H1 (cell line): Measurements from ENCODE around the gene LAMC1. TPM values are rescaled to one million over a fixed set of nuclear protein-coding genes. Genes with fewer than 3 reads are reported as not detected.

Source experiments
- CTCF ChIA-PET: fragments of 300-600 bp; sonication (Branson Sonifier 250); formaldehyde crosslinking; loops from one replicate; lab custom pipeline; 2021; ENCODE audit not compliant: partially characterized antibody; lab: Charles Lee
- POLR2A ChIA-PET: fragments of 300-600 bp; sonication (Branson Sonifier 250); formaldehyde crosslinking; loops from one replicate; lab custom pipeline; 2021; ENCODE audit warnings: inconsistent platforms; ENCODE audit not compliant: partially characterized antibody; lab: Charles Lee
- DNase-seq, 2 experiments: peaks; one replicate each; pipeline versions ENCODE4 v3.0.0 to v3.0.0-alpha.2; 2010 to 2022; ENCODE audit warnings: low spot score in 2 of 2, low read depth in 1 of 2, mixed read lengths in 1 of 2
- FAIRE-seq: peaks from 2 replicates; lab custom pipeline; 2011; peaks lifted over from hg19 to GRCh38; lab: Jason Lieb, UNC
- H2AFZ ChIP-seq: 2 replicates; pipeline ENCODE4 v1.8.1; 2012; ENCODE audit warnings: low read length, inconsistent platforms
- H2AK5ac ChIP-seq: 2 replicates; pipeline ENCODE4 v1.6.1; 2013; ENCODE audit warnings: low read depth, low read length
- H2BK120ac ChIP-seq: replicated peaks from 2 replicates; pipeline ENCODE3; 2013; ENCODE audit warnings: low read depth, low read length, inconsistent platforms
- H2BK12ac ChIP-seq: 2 replicates; pipeline ENCODE4 v1.6.1; 2013; ENCODE audit warnings: low read depth, low read length
- H2BK15ac ChIP-seq: 2 replicates; pipeline ENCODE4 v1.6.1; 2013; ENCODE audit warnings: low read length
- H2BK20ac ChIP-seq: 2 replicates; pipeline ENCODE4 v1.6.1; 2013; ENCODE audit warnings: low read length
- H2BK5ac ChIP-seq: 2 replicates; pipeline ENCODE4 v1.6.1; 2013; ENCODE audit warnings: low read depth, low read length
- H3K14ac ChIP-seq: 2 replicates; pipeline ENCODE4 v1.6.1; 2013; ENCODE audit warnings: inconsistent platforms; ENCODE audit not compliant: insufficient read length
- H3K18ac ChIP-seq: 2 replicates; pipeline ENCODE4 v1.6.1; 2013; ENCODE audit warnings: low read length; ENCODE audit errors: extremely low read depth
- H3K23ac ChIP-seq: 2 replicates; pipeline ENCODE4 v1.6.1; 2013; ENCODE audit warnings: inconsistent platforms; ENCODE audit not compliant: insufficient read length
- H3K23me2 ChIP-seq: 2 replicates; pipeline ENCODE4 v1.6.1; 2013; ENCODE audit warnings: low read depth, low read length
- H3K27ac ChIP-seq: 2 replicates; pipeline ENCODE4 v1.6.1; 2011; ENCODE audit warnings: low read depth, low read length, inconsistent platforms
- H3K27me3 ChIP-seq, 4 experiments: replicated peaks in 1 of 4; 1 replicate in 1 of 4; 2 replicates in 3 of 4; pipeline versions ENCODE4 v1.6.1 to v1.8.1; 2011 to 2013; ENCODE audit warnings: low read length in 3 of 4, mild to moderate bottlenecking in 3 of 4, inconsistent platforms in 2 of 4, mixed read lengths in 2 of 4, moderate library complexity in 1 of 4; ENCODE audit not compliant: control insufficient read depth in 3 of 4, insufficient read depth in 3 of 4; ENCODE audit errors: extremely low read depth in 1 of 4
- H3K36me3 ChIP-seq, 4 experiments: 2 replicates each; pipeline versions ENCODE4 v1.6.1 to v1.8.1; 2011 to 2013; ENCODE audit warnings: mild to moderate bottlenecking in 4 of 4, low read length in 3 of 4, moderate library complexity in 2 of 4, control low read depth in 1 of 4, inconsistent platforms in 1 of 4; ENCODE audit not compliant: insufficient read depth in 4 of 4, control insufficient read depth in 2 of 4
- H3K4ac ChIP-seq: replicated peaks from 2 replicates; pipeline ENCODE3; 2013; ENCODE audit warnings: low read length, low read depth, mixed read lengths, inconsistent platforms; ENCODE audit not compliant: insufficient read length
- H3K4me1 ChIP-seq, 4 experiments: replicated peaks in 1 of 4; 1 replicate in 1 of 4; 2 replicates in 3 of 4; pipeline versions ENCODE4 v1.6.1 to v1.8.1; 2011 to 2013; ENCODE audit warnings: low read length in 3 of 4, inconsistent platforms in 2 of 4, mixed read lengths in 1 of 4; ENCODE audit not compliant: insufficient read depth in 4 of 4, control insufficient read depth in 3 of 4
- H3K4me2 ChIP-seq, 2 experiments: 2 replicates each; pipeline versions ENCODE4 v1.6.1 to v1.8.1; 2011 to 2013; ENCODE audit warnings: low read depth in 2 of 2, low read length in 2 of 2, control low read depth in 1 of 2, inconsistent platforms in 1 of 2, mild to moderate bottlenecking in 1 of 2; ENCODE audit not compliant: insufficient read depth in 1 of 2
- H3K4me3 ChIP-seq, 4 experiments: fragments of 200-600, 300-600 bp in 1 of 4; sonication (generic), shearing (Covaris generic), sonication (Bioruptor Twin) in 1 of 4; 2 replicates each; pipeline versions ENCODE4 v1.5.1 to v1.8.1; 2011 to 2016; ENCODE audit warnings: low read length in 4 of 4, low read depth in 3 of 4, control low read depth in 2 of 4, inconsistent platforms in 2 of 4, mild to moderate bottlenecking in 2 of 4, mixed read lengths in 1 of 4, moderate library complexity in 1 of 4; ENCODE audit not compliant: insufficient read depth in 2 of 4; ENCODE audit errors: extremely low read depth in 1 of 4
- H3K56ac ChIP-seq: replicated peaks from 2 replicates; pipeline ENCODE3; 2013; ENCODE audit warnings: low read depth, mild to moderate bottlenecking, mixed read lengths, low read length, inconsistent platforms; ENCODE audit not compliant: insufficient read length
- H3K79me1 ChIP-seq: 2 replicates; pipeline ENCODE4 v1.6.1; 2013; ENCODE audit warnings: low read depth, low read length, control low read depth
- H3K79me2 ChIP-seq, 2 experiments: 2 replicates each; pipeline versions ENCODE4 v1.6.1 to v1.8.1; 2012 to 2013; ENCODE audit warnings: low read length in 2 of 2, mild to moderate bottlenecking in 2 of 2, inconsistent platforms in 1 of 2; ENCODE audit not compliant: insufficient read depth in 2 of 2, control insufficient read depth in 1 of 2
- H3K9ac ChIP-seq, 4 experiments: replicated peaks in 1 of 4; 1 replicate in 1 of 4; 2 replicates in 3 of 4; pipeline versions ENCODE4 v1.6.1 to v1.8.1; 2011 to 2013; ENCODE audit warnings: low read depth in 3 of 4, low read length in 3 of 4, control low read depth in 2 of 4, mild to moderate bottlenecking in 2 of 4, moderate library complexity in 2 of 4, inconsistent platforms in 1 of 4; ENCODE audit errors: extremely low read depth in 1 of 4
- H3K9me3 ChIP-seq, 2 experiments: 2 replicates each; pipeline versions ENCODE4 v1.6.1 to v1.8.1; 2012 to 2013; ENCODE audit warnings: mild to moderate bottlenecking in 2 of 2, moderate library complexity in 2 of 2, control low read depth in 1 of 2, inconsistent platforms in 1 of 2, low read depth in 1 of 2, low read length in 1 of 2, mixed read lengths in 1 of 2; ENCODE audit not compliant: insufficient read depth in 2 of 2
- H4K20me1 ChIP-seq, 2 experiments: replicated peaks in 1 of 2; 2 replicates each; pipeline versions ENCODE3 to v1.8.1; 2011 to 2013; ENCODE audit warnings: inconsistent platforms in 2 of 2, low read length in 2 of 2, mild to moderate bottlenecking in 1 of 2; ENCODE audit not compliant: insufficient read depth in 2 of 2, control insufficient read depth in 1 of 2
- H4K5ac ChIP-seq: 2 replicates; pipeline ENCODE4 v1.6.1; 2013; ENCODE audit warnings: low read length, low read depth, mixed read lengths, inconsistent platforms; ENCODE audit not compliant: insufficient read length
- H4K8ac ChIP-seq: 2 replicates; pipeline ENCODE4 v1.8.0; 2013; ENCODE audit warnings: mild to moderate bottlenecking, moderate library complexity, low read length, inconsistent platforms; ENCODE audit not compliant: insufficient read depth; ENCODE audit errors: extremely low read depth
- H4K91ac ChIP-seq: replicated peaks from 2 replicates; pipeline ENCODE3; 2013; ENCODE audit warnings: low read length, mixed read lengths, inconsistent platforms; ENCODE audit not compliant: insufficient read length
- CBX5 ChIP-seq: fragments of 300-800, 300-1000 bp; sonication (generic); IDR thresholded peaks from 2 replicates; pipeline ENCODE4 v1.7.1; 2016; ENCODE audit warnings: antibody characterized with exemption, low read length, low read depth
- CREB1 ChIP-seq: IDR thresholded peaks from 2 replicates; pipeline ENCODE4 v1.6.1; 2012; ENCODE audit warnings: inconsistent platforms
- CTBP2 ChIP-seq: IDR thresholded peaks from 2 replicates; pipeline ENCODE4 v1.7.0; 2011; ENCODE audit warnings: borderline replicate concordance, mild to moderate bottlenecking, moderate library complexity, mixed read lengths, low read length; ENCODE audit not compliant: insufficient read depth, insufficient read length
- HDAC6 ChIP-seq: IDR thresholded peaks from one replicate; pipeline ENCODE4 v1.7.1; 2012; ENCODE audit warnings: low read depth, mild to moderate bottlenecking, inconsistent platforms, low read length, moderate library complexity
- JUND ChIP-seq: IDR thresholded peaks from 2 replicates; pipeline ENCODE4 v1.6.1; 2011; ENCODE audit warnings: mild to moderate bottlenecking, improper control_type of control experiment, low read length
- RNF2 ChIP-seq: fragments of 200-900, 300-1000 bp; sonication (generic); IDR thresholded peaks from 2 replicates; pipeline ENCODE4 v1.7.1; 2016; ENCODE audit warnings: borderline replicate concordance, low read depth, mild to moderate bottlenecking, antibody characterized with exemption, low read length; ENCODE audit not compliant: poor library complexity, severe bottlenecking; ENCODE audit errors: missing control alignments
- SIRT6 ChIP-seq: IDR thresholded peaks from one replicate; pipeline ENCODE4 v1.7.1; 2012; ENCODE audit warnings: low read length, inconsistent platforms
- SRF ChIP-seq: IDR thresholded peaks from 2 replicates; pipeline ENCODE4 v1.6.1; 2011; ENCODE audit warnings: mild to moderate bottlenecking, low read depth, low read length, moderate library complexity
- TEAD4 ChIP-seq: IDR thresholded peaks from 2 replicates; pipeline ENCODE4 v1.6.1; 2012; ENCODE audit warnings: low read depth, low read length, inconsistent platforms, mixed read lengths
- YY1 ChIP-seq: IDR thresholded peaks from 2 replicates; pipeline ENCODE4 v1.6.1; 2011; ENCODE audit warnings: low read depth, mild to moderate bottlenecking, low read length
- WGBS, 2 experiments: shearing (Covaris generic) in 1 of 2; methylation state at CpG; one replicate each; pipeline versions ENCODE4 v1.1.6 to v1.1.7; 2013 to 2015; ENCODE audit warnings: low lambda C conversion rate in 2 of 2, mixed read lengths in 2 of 2, inconsistent platforms in 1 of 2, low coverage in 1 of 2, missing lambda C conversion rate in 1 of 2; ENCODE audit not compliant: insufficient replicate concordance in 2 of 2, insufficient coverage in 1 of 2, insufficient read length in 1 of 2; ENCODE audit errors: extremely low coverage in 1 of 2, missing lambda C conversion rate in 1 of 2; 5-methylcytosine and 5-hydroxymethylcytosine counted together
- polyA plus RNA-seq, 7 experiments: library from polyadenylated mRNA; depleted of rRNA in 3 of 7; stranded (reverse) in 5 of 7; unstranded in 2 of 7; fragments of >200 nt in 5 of 7; fragments of 200-250 nt in 2 of 7; gene quantifications; 1 replicate in 5 of 7; 2 replicates in 1 of 7; 4 replicates in 1 of 7; pipeline versions ENCODE4 v1.2.1 to v1.2.3, GENCODE V29; 2011 to 2013; ENCODE audit warnings: missing spikeins in 2 of 7, mixed read lengths in 2 of 7
- total RNA-seq: library from RNA; stranded (reverse); fragmentation: NEBNext Ultra II Directional; extraction: Animal tissue kit (Norgen Biotek cat#: 25700); gene quantifications from 2 replicates; pipeline ENCODE4 v1.2.1, GENCODE V29; 2021
- TF ChIP-seq, protein P1 (sequence below), 3 experiments: IDR thresholded peaks; 1 replicate in 2 of 3; 2 replicates in 1 of 3; pipeline versions ENCODE4 v1.5.1 to v1.6.1; 2011; ENCODE audit warnings: low read length in 3 of 3, mild to moderate bottlenecking in 3 of 3, inconsistent platforms in 2 of 3, low read depth in 1 of 3, moderate library complexity in 1 of 3; ENCODE audit not compliant: insufficient read depth in 1 of 3; ENCODE audit errors: control extremely low read depth in 1 of 3

Gene LAMC1
- total and polyA plus RNA-seq, 2 of the 8 experiments (the other 6 are each of a cell fraction or from before 2014, with no cell fraction given), result 47.6 to 90.3 TPM

DNA sequence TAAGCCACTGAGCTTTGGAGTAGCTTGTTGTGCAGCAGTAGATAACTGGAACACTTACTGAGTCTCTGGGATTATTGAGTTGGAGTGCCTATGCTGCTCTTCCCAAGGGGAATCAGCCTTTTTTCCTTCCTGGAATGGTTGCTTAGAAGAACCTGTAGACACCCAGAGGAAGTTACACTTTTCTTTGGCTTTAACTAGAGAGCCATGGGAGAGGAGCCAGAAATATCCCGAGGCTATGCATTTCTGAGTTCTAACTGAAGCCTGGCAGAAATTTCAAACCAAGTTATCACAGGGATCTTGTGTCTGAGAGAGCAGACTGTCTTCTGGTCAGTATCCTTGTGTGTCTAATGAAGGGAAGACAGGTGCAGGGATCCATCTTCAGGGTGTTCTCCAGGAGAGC lies 28.3 kb downstream of the LAMC1 start:
- no peak overlapping the region for H2BK15ac ChIP-seq
- H3K27me3 ChIP-seq, result no peaks in the 10 kb centered on the region
- no peak overlapping the region for H2BK5ac ChIP-seq
- H3K9me3 ChIP-seq, result no peaks in the 10 kb centered on the region
- TF ChIP-seq RNF2 (no peak), YY1 (no peak), SRF (no peak), CBX5 (no peak), HDAC6 (no peak), JUND (no peak), SIRT6 (no peak), CTBP2 (no peak), CREB1 (no peak), TEAD4 (no peak)
- TF ChIP-seq, protein P1, sequence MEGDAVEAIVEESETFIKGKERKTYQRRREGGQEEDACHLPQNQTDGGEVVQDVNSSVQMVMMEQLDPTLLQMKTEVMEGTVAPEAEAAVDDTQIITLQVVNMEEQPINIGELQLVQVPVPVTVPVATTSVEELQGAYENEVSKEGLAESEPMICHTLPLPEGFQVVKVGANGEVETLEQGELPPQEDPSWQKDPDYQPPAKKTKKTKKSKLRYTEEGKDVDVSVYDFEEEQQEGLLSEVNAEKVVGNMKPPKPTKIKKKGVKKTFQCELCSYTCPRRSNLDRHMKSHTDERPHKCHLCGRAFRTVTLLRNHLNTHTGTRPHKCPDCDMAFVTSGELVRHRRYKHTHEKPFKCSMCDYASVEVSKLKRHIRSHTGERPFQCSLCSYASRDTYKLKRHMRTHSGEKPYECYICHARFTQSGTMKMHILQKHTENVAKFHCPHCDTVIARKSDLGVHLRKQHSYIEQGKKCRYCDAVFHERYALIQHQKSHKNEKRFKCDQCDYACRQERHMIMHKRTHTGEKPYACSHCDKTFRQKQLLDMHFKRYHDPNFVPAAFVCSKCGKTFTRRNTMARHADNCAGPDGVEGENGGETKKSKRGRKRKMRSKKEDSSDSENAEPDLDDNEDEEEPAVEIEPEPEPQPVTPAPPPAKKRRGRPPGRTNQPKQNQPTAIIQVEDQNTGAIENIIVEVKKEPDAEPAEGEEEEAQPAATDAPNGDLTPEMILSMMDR (IDR thresholded peaks at IDR 0.05; ENCODE audit: control extremely low read depth in 1 of 3, insufficient read depth in 1 of 3, low read depth in 1 of 3, low read length in 3 of 3), result no peak
- TF ChIP-seq, all 59 proteins: peak for 0
- Histone ChIP-seq H3K4me2 (no peak overlapping the region), H3K14ac (no peak overlapping the region), H2AFZ (no peak overlapping the region), H4K91ac (no peak overlapping the region), H3K4me1 (no peaks in the 10 kb centered on the region), H3K23ac (no peak overlapping the region), H3K79me2 (peaks cover 0 to 61% of the 10 kb centered on the region in 2 experiments; a peak in 2 of 4 replicates), H3K9ac (no peak overlapping the region), H4K20me1 (peaks cover 0 to 2% of the 10 kb centered on the region in 2 experiments), H3K18ac (no peak overlapping the region), H3K4ac (no peak overlapping the region), H2BK20ac (no peak overlapping the region), H2AK5ac (no peak overlapping the region), H3K27ac (no peak overlapping the region), H3K4me3 (no peak overlapping the region), H3K36me3 (no peaks in the 10 kb centered on the region), H4K8ac (no peak overlapping the region), H3K23me2 (no peaks in the 10 kb centered on the region), H2BK12ac (no peak overlapping the region), H3K79me1 (peaks cover 4% of the 10 kb centered on the region; the same call in 1 of the 2 replicates), H2BK120ac (no peak overlapping the region), H4K5ac (no peak overlapping the region), H3K56ac (no peak overlapping the region)
- FAIRE-seq (no peak), DNase-seq (no peak)
- WGBS, 2 experiments, result 85% methylated on average over 1 of the region's 1 CpG; no CpG with 5 or more reads in 1 of the 2 experiments
- ChIA-PET CTCF (interaction anchor here (1.5 kb wide), 1 partner anchor 183 kb away, joined by 3 read pairs; no protein-coding TSS in a partner anchor), POLR2A (interaction anchor here (0.8 kb wide), 1 partner anchor 22 kb away, joined by 4 read pairs; no protein-coding TSS in a partner anchor)
